Brain microvascular endothelial cell (primary cell): ENCODE measurements around the gene ESD.

Experiments
- DNase-seq: peaks from one replicate; pipeline ENCODE4 v3.0.0-alpha.2; 2020
- H3K27ac ChIP-seq: fragments of 250-450 bp; sonication (Bioruptor Pico); 2 replicates; pipeline ENCODE4 v1.5.1; 2020; ENCODE audit warnings: mild to moderate bottlenecking, moderate library complexity
- H3K27me3 ChIP-seq: fragments of 250-450 bp; sonication (Bioruptor Pico); replicated peaks from 2 replicates; pipeline ENCODE4 v1.5.1; 2020; ENCODE audit warnings: mild to moderate bottlenecking
- H3K36me3 ChIP-seq: fragments of 250-450 bp; sonication (Bioruptor Pico); replicated peaks from 2 replicates; pipeline ENCODE4 v1.5.1; 2020; ENCODE audit warnings: mild to moderate bottlenecking
- H3K4me3 ChIP-seq: 2 replicates; pipeline ENCODE4 v1.5.1; 2011; ENCODE audit warnings: low read depth, mild to moderate bottlenecking, control low read depth, low read length, moderate library complexity
- CTCF ChIP-seq: IDR thresholded peaks from 2 replicates; pipeline ENCODE4 v1.5.1; 2011; ENCODE audit warnings: low read depth, mild to moderate bottlenecking, moderate library complexity, low read length, control low read depth, inconsistent platforms; ENCODE audit errors: missing control alignments
- in situ Hi-C: cut with HindIII; loops from 2 replicates; pipeline ENCODE4 v1.10.0; 2017; ENCODE audit warnings: low sequenced_read_pairs, low pct_ligation_motif_present

Gene ESD

GRCh38 chr13:46803586-46803985 is 6.6 kb upstream of the ESD start:
- no peak overlapping the region for H3K4me3 ChIP-seq
- peak; percentile 56 for DNase-seq
- in situ Hi-C loops = no loop called here
- H3K27ac ChIP-seq = peak overlapping the region; percentile 82
- H3K27me3 ChIP-seq = no peaks in the 10 kb centered on the region
- H3K36me3 ChIP-seq = no peaks in the 10 kb centered on the region
- no peak for TF ChIP-seq CTCF

DNA sequence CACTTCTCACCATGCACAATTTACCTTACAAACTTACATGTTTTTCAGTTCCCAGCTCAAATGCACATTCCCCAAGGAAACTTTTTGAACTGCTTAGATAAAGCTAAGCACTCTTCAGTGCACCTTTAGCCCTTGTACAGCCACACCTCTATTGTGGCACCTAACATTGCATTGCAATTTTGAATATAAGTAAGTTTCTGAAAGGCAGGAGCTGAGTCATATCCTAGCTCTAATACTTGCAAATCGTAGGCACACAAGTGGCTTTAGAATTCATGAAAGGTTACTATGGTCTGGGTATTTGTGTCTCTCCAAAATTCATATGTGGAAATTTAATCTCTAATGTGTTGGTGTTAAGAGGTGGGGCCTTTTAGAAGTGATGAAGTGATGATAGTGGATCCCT is 4.9 kb upstream of the ESD start:
- in situ Hi-C loops = no loop called here
- Histone ChIP-seq H3K27me3 (no peaks in the 10 kb centered on the region), H3K36me3 (no peaks in the 10 kb centered on the region), H3K27ac (no peak overlapping the region), H3K4me3 (no peak overlapping the region)
- no peak for DNase-seq
- TF ChIP-seq CTCF = no peak

GRCh38 chr13:46799139-46799538 is 2.2 kb upstream of the ESD start:
- in situ Hi-C loops = no loop called here
- no peaks in the 10 kb centered on the region for H3K36me3 ChIP-seq
- no peak overlapping the region for H3K27ac ChIP-seq
- no peak for TF ChIP-seq CTCF
- H3K27me3 ChIP-seq = no peaks in the 10 kb centered on the region
- DNase-seq = no peak
- no peak overlapping the region for H3K4me3 ChIP-seq

- in situ Hi-C loops = no loop called here
- no peak for TF ChIP-seq CTCF
- Histone ChIP-seq H3K27me3 (no peaks in the 10 kb centered on the region), H3K27ac (peak overlapping the region; percentile 84), H3K36me3 (no peaks in the 10 kb centered on the region), H3K4me3 (peak overlapping the region; percentile 91)
- DNase-seq = no peak
These were observed 708 bp upstream of the ESD start for GRCh38 chr13:46797501-46798237.

GRCh38 chr13:46796129-46796514 is 839 bp downstream of the ESD start:
- Histone ChIP-seq H3K36me3 (no peaks in the 10 kb centered on the region), H3K4me3 (peak overlapping the region; percentile 91), H3K27ac (peak overlapping the region; percentile 84), H3K27me3 (no peaks in the 10 kb centered on the region)
- TF ChIP-seq CTCF = no peak
- no peak for DNase-seq
- in situ Hi-C loops = no loop called here

GRCh38 chr13:46795321-46795720 is 1.6 kb downstream of the ESD start:
- Histone ChIP-seq H3K36me3 (peaks cover 5% of the 10 kb centered on the region), H3K27me3 (no peaks in the 10 kb centered on the region), H3K27ac (no peak overlapping the region), H3K4me3 (no peak overlapping the region)
- no peak for DNase-seq
- in situ Hi-C loops = no loop called here
- peak; percentile 7 for TF ChIP-seq CTCF
